GM18909 (cell line): ENCODE data around the gene ECHDC3.

ENCODE experiments used
- ATAC-seq: cut with Tn5 transposase; IDR thresholded peaks from one replicate; pipeline ENCODE4 v1.9.1; 2021; ENCODE audit warnings: mild to moderate bottlenecking; ENCODE audit not compliant: unreplicated experiment, poor library complexity

ECHDC3 gene

DNA sequence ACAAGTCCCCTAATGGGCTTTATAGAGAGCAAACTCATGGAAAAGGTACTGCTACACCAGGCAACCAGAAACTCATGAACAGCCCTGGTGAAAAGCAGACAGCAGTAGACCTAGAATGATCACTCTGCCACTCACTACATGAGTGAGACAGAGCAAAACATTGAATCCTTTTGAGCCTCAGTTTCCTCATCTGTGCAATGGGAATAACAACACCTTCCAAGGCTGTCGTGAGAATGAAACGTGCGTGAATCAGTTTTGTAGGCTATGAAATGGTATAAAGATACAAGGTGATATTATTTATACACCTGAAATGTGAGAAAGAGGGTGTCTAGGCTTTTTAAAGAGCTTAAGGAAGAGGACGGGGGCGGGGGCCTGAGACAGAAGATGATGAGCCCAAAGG lies 66.6 kb downstream of the ECHDC3 start:
- no peak for ATAC-seq

DNA sequence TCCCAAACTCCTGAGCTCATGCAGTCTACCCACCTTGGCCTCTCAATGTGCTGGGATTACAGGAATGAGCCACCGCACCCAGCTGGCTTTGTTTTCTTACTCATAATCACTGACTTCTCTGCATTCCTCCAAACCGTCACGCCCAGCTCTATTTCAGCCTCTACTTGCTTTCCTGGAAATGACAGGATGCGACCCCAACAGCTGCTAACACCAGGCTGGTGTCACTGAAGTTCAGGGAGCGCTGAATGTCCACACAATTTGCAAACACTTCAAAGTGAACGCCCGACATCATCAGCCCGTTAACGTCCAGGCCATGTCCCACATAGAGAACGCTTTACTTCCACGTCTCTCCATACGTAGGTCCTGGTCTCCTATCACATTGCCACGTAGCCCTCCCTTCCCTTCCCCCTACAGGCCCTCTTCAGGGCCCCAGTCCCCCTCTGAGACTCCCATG lies 68.2 kb downstream of the ECHDC3 start:
- ATAC-seq = no peak

DNA sequence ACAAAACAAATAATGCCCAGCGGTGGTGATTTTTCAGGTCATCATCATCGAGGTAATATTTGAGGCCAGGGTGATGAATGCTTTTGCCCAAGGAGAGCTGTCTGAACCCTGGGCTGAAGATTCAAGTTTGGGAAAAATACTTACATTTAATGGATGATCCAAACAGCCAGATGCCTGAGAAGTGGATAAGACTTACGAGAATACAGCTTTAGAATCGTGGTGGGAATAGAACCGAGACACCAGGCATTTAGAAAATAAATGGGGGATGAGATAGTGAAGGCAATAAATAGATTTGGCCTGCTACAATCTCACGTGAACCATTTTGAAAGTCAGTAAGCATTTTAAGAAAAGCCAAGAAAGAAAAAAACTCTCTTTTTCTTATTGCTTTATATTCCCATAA lies 68.8 kb downstream of the ECHDC3 start:
- no peak for ATAC-seq

DNA sequence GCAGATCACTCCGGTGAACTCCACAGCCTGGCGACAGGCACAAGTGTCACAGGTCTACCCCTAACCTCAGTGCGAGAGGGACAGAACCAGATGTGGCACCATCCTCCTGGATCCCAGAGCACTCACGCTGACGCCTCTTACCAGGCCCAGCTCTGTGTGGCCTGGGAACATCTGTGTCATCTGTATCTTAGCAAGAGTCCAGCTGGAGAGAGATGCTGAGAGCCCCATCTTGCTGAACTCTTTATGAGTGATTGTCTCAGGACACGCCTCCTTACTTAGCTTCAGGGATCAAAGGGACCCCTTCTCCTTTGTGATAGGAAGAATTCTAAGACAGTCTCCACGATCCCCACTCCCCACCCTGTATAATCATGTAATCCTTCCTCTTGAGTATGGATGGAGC lies 71.0 kb downstream of the ECHDC3 start:
- ATAC-seq = no peak
